HG03558 (cell line): ENCODE results near the gene CELA3B.
"Not testable (repeated sequence)": the region's sequence is repeated elsewhere in the genome, so short reads cannot be mapped to it uniquely, and the experiment has no call there.

ENCODE experiments used
- ATAC-seq: cut with Tn5 transposase; IDR thresholded peaks from one replicate; pipeline ENCODE4 v1.9.1; 2021; ENCODE audit warnings: moderate number of reproducible peaks; ENCODE audit not compliant: unreplicated experiment; ENCODE audit errors: extremely low read depth

The CELA3B gene

GRCh38 chr1:21974699-21975098, 2.1 kb upstream of the CELA3B start:
- ATAC-seq, result not testable (repeated sequence)

GRCh38 chr1:21975296-21975695, 1.5 kb upstream of the CELA3B start:
- not testable (repeated sequence) for ATAC-seq

DNA sequence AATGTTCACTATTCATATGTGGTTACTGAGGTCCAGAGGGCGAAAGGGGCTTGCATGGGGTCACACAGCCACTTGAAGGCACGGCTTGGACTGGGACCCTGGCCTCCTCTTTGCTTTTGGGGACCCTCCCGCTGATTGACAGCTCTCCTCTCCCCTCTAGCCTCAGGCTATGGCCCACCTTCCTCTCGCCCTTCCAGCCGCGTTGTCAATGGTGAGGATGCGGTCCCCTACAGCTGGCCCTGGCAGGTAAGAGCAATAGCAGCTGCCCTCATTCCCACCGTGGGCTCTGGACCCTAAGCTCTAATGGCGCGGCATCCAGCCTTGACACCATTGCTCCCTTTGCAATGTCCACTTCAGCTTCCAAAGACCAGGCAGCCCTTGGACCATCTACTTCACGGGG, 1.4 kb downstream of the CELA3B start:
- not testable (repeated sequence) for ATAC-seq

DNA sequence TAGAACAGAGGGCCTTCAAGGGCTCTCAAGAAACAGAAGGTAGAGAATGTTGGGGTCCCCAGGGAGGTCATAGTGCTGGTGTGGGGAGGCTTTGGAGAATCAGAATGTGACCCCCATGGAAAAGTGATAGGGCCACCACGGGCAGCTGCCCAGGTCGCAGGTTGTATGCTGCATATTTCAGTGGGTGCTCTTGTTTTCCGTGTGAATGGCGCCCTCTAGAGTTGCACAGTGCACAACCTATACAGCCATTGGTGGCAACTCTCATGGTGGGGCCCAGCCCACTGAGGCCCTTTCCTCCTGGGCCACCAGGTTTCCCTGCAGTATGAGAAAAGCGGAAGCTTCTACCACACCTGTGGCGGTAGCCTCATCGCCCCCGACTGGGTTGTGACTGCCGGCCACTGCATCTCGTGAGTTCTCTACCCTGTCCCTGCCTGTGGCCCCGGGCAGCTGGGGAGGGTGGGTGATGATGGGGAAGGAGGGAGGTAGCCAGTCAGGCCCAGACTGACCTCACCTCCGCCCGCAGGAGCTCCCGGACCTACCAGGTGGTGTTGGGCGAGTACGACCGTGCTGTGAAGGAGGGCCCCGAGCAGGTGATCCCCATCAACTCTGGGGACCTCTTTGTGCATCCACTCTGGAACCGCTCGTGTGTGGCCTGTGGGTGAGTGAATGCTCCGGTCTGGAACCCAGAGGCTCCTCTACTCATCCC, 3.8 kb downstream of the CELA3B start:
- ATAC-seq, result not testable (repeated sequence)

DNA sequence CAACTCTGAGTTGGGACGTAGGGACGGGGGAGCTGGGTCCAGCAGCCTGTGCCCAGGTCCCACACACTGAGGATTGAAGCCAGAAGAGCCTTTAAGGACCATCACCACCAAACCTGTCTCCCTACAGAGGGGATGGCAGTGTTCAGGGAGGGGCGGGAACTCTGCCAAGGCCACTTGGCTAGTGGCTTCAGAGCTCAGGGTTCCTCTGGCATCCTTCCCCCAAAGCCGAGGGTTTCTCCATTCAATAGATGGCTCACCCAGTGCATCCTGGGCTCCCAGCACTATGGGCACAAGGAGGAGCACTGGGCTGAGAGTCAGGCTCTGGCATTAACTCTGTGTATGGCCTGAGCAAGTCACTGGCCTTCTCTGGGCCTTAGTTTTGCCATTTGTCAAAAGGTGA, 4.4 kb downstream of the CELA3B start:
- ATAC-seq, result not testable (repeated sequence)

DNA sequence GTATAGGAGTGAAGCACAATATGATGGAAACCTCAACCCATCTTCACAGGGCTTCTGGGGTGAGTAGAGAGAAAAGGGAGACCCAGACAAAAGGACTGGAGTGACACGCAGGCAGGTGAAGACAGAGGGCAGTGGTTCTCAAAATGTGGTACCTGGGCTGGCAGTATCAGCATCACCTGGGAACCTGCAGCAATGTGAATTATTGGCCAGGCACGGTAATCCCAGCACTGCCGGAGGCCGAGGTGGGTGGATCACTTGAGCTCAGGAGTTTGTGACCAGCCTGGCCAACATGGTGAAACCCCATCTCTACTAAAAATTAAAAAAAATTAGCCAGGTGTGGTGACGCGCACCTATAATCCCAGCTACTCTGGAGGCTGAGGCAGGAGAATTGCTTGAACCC, 5.3 kb downstream of the CELA3B start:
- ATAC-seq, result not testable (repeated sequence)

- not testable (repeated sequence) for ATAC-seq
Observed at GRCh38 chr1:21983539-21983938, 6.7 kb downstream of the CELA3B start.

DNA sequence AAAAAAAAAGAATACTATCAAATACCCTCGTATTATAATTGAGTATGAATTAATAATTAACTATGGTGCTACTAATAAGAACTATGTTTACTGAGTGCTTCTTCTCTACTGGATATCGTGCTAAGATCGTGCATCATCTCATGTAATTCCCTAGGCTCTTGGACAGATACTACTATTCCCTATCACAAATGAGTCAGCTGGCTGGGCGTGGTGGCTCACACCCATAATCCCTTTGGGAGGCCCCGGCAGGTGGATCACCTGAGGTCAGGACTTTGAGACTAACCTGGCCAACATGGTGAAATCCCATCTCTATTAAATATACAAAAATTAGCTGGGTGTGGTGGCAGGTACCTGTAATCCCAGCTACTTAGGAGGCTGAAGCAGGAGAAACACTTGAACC, 9.1 kb downstream of the CELA3B start:
- ATAC-seq, result not testable (repeated sequence)

DNA sequence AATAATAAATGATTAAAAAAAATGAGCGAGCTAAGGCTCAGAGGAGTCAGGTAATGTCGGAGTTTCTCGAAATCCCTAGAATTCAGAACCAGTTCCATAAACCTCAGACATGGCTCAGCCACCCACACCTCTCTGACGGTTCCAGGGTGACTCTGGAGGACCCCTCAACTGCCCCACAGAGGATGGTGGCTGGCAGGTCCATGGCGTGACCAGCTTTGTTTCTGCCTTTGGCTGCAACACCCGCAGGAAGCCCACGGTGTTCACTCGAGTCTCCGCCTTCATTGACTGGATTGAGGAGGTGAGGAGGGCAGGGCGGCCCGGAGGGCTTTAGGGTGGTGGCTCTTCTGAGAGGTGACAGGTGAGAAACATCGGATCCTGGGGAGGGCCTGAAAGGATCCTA, 9.6 kb downstream of the CELA3B start:
- ATAC-seq, result not testable (repeated sequence)

- not testable (repeated sequence) for ATAC-seq
Observed at GRCh38 chr1:21989672-21990393, 13.0 kb downstream of the CELA3B start.

- ATAC-seq, result not testable (repeated sequence)
Observed at GRCh38 chr1:21992186-21992585, 15.4 kb downstream of the CELA3B start.

DNA sequence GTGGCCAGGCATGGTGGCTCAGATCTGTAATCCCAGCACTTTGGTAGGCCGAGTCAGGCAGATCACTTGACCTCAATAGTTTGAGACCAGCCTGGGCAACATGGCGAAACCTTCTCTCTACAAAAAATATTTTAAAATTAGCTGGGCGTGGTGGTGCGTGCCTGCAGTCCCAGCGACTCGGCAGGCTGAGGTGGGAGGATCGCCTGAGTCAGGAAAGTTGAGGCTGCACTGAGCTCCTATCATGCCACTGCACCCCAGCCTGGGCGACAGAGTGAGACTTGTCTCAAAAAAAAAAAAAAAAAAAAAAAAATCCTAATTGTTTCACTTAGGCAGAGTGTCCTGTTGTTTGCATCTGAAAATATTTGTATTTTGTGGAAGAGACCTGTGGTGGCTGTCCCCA, 17.9 kb downstream of the CELA3B start:
- not testable (repeated sequence) for ATAC-seq

GRCh38 chr1:21996663-21996970, 19.8 kb downstream of the CELA3B start:
- ATAC-seq, result not testable (repeated sequence)

- ATAC-seq, result not testable (repeated sequence)
Observed at GRCh38 chr1:21997891-21998623, 21.2 kb downstream of the CELA3B start.

GRCh38 chr1:21998624-21999294, 21.9 kb downstream of the CELA3B start:
- ATAC-seq, result not testable (repeated sequence)

DNA sequence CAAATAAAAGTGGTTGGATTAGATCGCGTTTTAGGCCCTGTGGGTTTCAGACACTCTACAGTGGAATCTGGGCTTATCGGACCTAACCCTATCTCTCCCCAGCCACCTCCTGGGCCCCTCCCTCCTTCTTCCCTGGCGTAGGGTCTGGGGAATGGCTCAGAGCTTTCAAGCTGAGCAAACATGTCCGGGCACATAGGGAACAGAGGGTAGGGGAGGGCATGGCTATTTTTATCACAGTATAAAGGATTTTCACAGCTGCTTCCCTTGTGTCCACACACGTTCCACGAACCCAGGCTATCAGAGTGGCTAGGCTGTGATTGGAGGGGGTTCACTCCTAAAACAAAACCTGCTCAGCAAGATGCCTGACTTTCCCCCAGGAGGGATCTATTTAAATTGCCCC, 22.8 kb downstream of the CELA3B start:
- not testable (repeated sequence) for ATAC-seq

GRCh38 chr1:22001409-22001808, 24.6 kb downstream of the CELA3B start, which contains the start of gene CELA3A:
CELA3A (plus strand) TSS chr1:22001657; CDS start chr1:22001675, 18 bp downstream.
- no peak for ATAC-seq

- not testable (repeated sequence) for ATAC-seq
Observed at GRCh38 chr1:22002461-22002860, 25.6 kb downstream of the CELA3B start.

- not testable (repeated sequence) for ATAC-seq
Observed at GRCh38 chr1:22002875-22003274, 26.1 kb downstream of the CELA3B start.

- ATAC-seq, result not testable (repeated sequence)
Observed at GRCh38 chr1:22003959-22004358, 27.1 kb downstream of the CELA3B start.
